ENCODE data around the gene TREH. TPM values are rescaled to one million over a fixed set of nuclear protein-coding genes. Genes with fewer than 3 reads are reported as not detected.

The TREH gene
- total RNA-seq, 2 donors from 2014 or later, result 2.0 TPM; not detected in 1

- ATAC-seq (no peak), DNase-seq (no peak)
- H3K36me3 ChIP-seq (replicated peaks in 1 of 2; ENCODE audit: insufficient read depth in 1 of 2, low read depth in 2 of 2), result no peaks in the 10 kb centered on the region
- H3K4me1 ChIP-seq, result no peaks in the 10 kb centered on the region
- no peak overlapping the region for H3K4me3 ChIP-seq
- TF ChIP-seq POLR2A (IDR thresholded peaks at IDR 0.05), result no peak
- TF ChIP-seq, protein P1, sequence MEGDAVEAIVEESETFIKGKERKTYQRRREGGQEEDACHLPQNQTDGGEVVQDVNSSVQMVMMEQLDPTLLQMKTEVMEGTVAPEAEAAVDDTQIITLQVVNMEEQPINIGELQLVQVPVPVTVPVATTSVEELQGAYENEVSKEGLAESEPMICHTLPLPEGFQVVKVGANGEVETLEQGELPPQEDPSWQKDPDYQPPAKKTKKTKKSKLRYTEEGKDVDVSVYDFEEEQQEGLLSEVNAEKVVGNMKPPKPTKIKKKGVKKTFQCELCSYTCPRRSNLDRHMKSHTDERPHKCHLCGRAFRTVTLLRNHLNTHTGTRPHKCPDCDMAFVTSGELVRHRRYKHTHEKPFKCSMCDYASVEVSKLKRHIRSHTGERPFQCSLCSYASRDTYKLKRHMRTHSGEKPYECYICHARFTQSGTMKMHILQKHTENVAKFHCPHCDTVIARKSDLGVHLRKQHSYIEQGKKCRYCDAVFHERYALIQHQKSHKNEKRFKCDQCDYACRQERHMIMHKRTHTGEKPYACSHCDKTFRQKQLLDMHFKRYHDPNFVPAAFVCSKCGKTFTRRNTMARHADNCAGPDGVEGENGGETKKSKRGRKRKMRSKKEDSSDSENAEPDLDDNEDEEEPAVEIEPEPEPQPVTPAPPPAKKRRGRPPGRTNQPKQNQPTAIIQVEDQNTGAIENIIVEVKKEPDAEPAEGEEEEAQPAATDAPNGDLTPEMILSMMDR (IDR thresholded peaks at IDR 0.05), result no peak
- H3K9me3 ChIP-seq, result no peaks in the 10 kb centered on the region
- WGBS, 2 donors, result 70 to 71% methylated on average over 7 to 8 of the region's 8 CpGs
- H3K27ac ChIP-seq, result no peak overlapping the region
- no peaks in the 10 kb centered on the region for H3K27me3 ChIP-seq
- intact Hi-C loops (cut with DNase I), result no loop called here
These were observed 17.9 kb upstream of the TREH start for GRCh38 chr11:118697346-118697745.

GRCh38 chr11:118696673-118697226, 17.3 kb upstream of the TREH start:
- Histone ChIP-seq H3K4me3 (no peak overlapping the region), H3K9me3 (no peaks in the 10 kb centered on the region), H3K27me3 (no peaks in the 10 kb centered on the region), H3K4me1 (no peaks in the 10 kb centered on the region), H3K36me3 (replicated peaks in 1 of 2; ENCODE audit: insufficient read depth in 1 of 2, low read depth in 2 of 2) (no peaks in the 10 kb centered on the region), H3K27ac (no peak overlapping the region)
- intact Hi-C loops (cut with DNase I), result no loop called here
- ATAC-seq, result no peak
- TF ChIP-seq, protein P1 (IDR thresholded peaks at IDR 0.05), result no peak
- TF ChIP-seq POLR2A (IDR thresholded peaks at IDR 0.05), result no peak
- 88 to 95% methylated on average over 4 to 7 of the region's 7 CpGs for WGBS, 2 donors
- no peak for DNase-seq

DNA sequence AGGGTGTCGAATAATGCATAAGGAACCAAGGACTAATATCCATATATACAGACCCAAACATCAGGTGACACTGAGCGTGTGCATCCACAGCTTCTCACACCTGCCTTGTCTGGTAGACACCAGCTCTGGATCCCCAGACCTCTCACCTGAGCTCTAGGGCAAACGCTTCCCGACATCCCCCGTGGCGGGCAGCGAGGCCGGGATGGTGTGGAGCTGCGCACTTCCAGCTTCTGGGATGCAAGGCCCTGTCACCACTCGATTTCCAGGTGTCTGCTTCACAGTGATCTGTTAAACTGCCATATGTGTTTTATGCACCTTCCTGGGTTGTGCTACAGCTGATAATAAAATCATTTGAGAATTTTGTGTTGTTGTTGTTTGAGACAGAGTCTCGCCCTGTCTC, 15.3 kb upstream of the TREH start:
- WGBS, 2 donors, result 84 to 86% methylated on average over 11 of the region's 11 CpGs
- intact Hi-C loops (cut with DNase I), result no loop called here
- H3K4me3 ChIP-seq, result no peak overlapping the region
- H3K4me1 ChIP-seq, result peaks cover 9% of the 10 kb centered on the region
- H3K27ac ChIP-seq, result no peak overlapping the region
- H3K9me3 ChIP-seq, result no peaks in the 10 kb centered on the region
- no peak for DNase-seq
- no peak for TF ChIP-seq POLR2A (IDR thresholded peaks at IDR 0.05)
- TF ChIP-seq, protein P1 (IDR thresholded peaks at IDR 0.05), result no peak
- ATAC-seq, result no peak
- H3K36me3 ChIP-seq (replicated peaks in 1 of 2; ENCODE audit: insufficient read depth in 1 of 2, low read depth in 2 of 2), result no peaks in the 10 kb centered on the region
- H3K27me3 ChIP-seq, result no peaks in the 10 kb centered on the region

DNA sequence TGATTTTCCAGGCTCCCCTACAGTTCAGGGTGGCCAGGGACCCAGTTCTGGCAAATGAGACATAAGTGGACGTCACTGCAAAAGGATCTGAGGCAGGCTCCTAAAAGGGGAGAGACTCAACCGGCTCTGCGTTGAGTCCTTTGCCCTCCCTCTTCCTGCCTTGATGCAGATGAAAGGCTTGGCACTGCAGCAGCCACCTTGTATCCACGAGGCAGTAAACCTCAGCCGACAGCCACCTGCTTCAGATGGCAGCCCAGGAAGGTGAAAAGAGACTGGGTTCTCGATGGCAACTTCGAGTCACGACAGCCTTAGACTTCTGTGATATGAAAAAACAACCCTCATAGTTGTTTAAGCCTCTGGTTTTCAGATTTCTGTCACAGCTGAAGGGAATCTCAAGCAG, 14.7 kb upstream of the TREH start:
- Histone ChIP-seq H3K27me3 (no peaks in the 10 kb centered on the region), H3K4me3 (no peak overlapping the region), H3K4me1 (peaks cover 14% of the 10 kb centered on the region), H3K36me3 (replicated peaks in 1 of 2; ENCODE audit: insufficient read depth in 1 of 2, low read depth in 2 of 2) (no peaks in the 10 kb centered on the region), H3K27ac (no peak overlapping the region), H3K9me3 (no peaks in the 10 kb centered on the region)
- no peak for ATAC-seq
- DNase-seq, result no peak
- TF ChIP-seq, protein P1 (IDR thresholded peaks at IDR 0.05), result no peak
- TF ChIP-seq POLR2A (IDR thresholded peaks at IDR 0.05), result no peak
- intact Hi-C loops (cut with DNase I), result no loop called here
- WGBS, 2 donors, result 84 to 94% methylated on average over 7 to 8 of the region's 8 CpGs

Measured in body of pancreas (tissue), 4 donors.